Measurements from ENCODE around the gene SFTPB. TPM values are rescaled to one million over a fixed set of nuclear protein-coding genes. Genes with fewer than 3 reads are reported as not detected.

The SFTPB gene
- polyA plus RNA-seq, 2 donors: 0.77 to 1.9 TPM

GRCh38 chr2:85703329-85703728 lies 35.3 kb upstream of the SFTPB start:
- Histone ChIP-seq H3K4me1 (ENCODE audit: control insufficient read depth in 2 of 2, insufficient read depth in 2 of 2, low read length in 1 of 2) (peaks cover 3 to 7% of the 10 kb centered on the region in 2 donors), H3K27me3 (ENCODE audit: control insufficient read depth in 1 of 2, insufficient read depth in 2 of 2, low read length in 2 of 2) (no peaks in the 10 kb centered on the region), H3K36me3 (ENCODE audit: control insufficient read depth in 2 of 2, insufficient read depth in 2 of 2, low read length in 1 of 2) (no peaks in the 10 kb centered on the region), H3K4me3 (ENCODE audit: low read depth in 1 of 2, low read length in 2 of 2) (no peak overlapping the region), H3K9me3 (ENCODE audit: control insufficient read depth in 2 of 2, insufficient read depth in 1 of 2, low read depth in 1 of 2, low read length in 1 of 2) (no peaks in the 10 kb centered on the region), H3K27ac (ENCODE audit: low read depth in 2 of 2, low read length in 1 of 2) (no peak overlapping the region)

- Histone ChIP-seq H3K4me1 (ENCODE audit: control insufficient read depth in 2 of 2, insufficient read depth in 2 of 2, low read length in 1 of 2) (peaks cover 3 to 7% of the 10 kb centered on the region in 2 donors), H3K27me3 (ENCODE audit: control insufficient read depth in 1 of 2, insufficient read depth in 2 of 2, low read length in 2 of 2) (no peaks in the 10 kb centered on the region), H3K4me3 (ENCODE audit: low read depth in 1 of 2, low read length in 2 of 2) (no peak overlapping the region), H3K27ac (ENCODE audit: low read depth in 2 of 2, low read length in 1 of 2) (no peak overlapping the region), H3K9me3 (ENCODE audit: control insufficient read depth in 2 of 2, insufficient read depth in 1 of 2, low read depth in 1 of 2, low read length in 1 of 2) (no peaks in the 10 kb centered on the region), H3K36me3 (ENCODE audit: control insufficient read depth in 2 of 2, insufficient read depth in 2 of 2, low read length in 1 of 2) (no peaks in the 10 kb centered on the region)
- 65 to 73% methylated on average over 4 of the region's 4 CpGs for WGBS, 2 donors
Observed at GRCh38 chr2:85702800-85703199, 34.8 kb upstream of the SFTPB start.

- no peaks in the 10 kb centered on the region for H3K27me3 ChIP-seq (ENCODE audit: control insufficient read depth in 1 of 2, insufficient read depth in 2 of 2, low read length in 2 of 2)
- H3K4me1 ChIP-seq (ENCODE audit: control insufficient read depth in 2 of 2, insufficient read depth in 2 of 2, low read length in 1 of 2): peaks cover 3 to 7% of the 10 kb centered on the region in 2 donors
- H3K9me3 ChIP-seq (ENCODE audit: control insufficient read depth in 2 of 2, insufficient read depth in 1 of 2, low read depth in 1 of 2, low read length in 1 of 2): no peaks in the 10 kb centered on the region
- H3K4me3 ChIP-seq (ENCODE audit: low read depth in 1 of 2, low read length in 2 of 2): no peak overlapping the region
- no peak overlapping the region for H3K27ac ChIP-seq (ENCODE audit: low read depth in 2 of 2, low read length in 1 of 2)
- H3K36me3 ChIP-seq (ENCODE audit: control insufficient read depth in 2 of 2, insufficient read depth in 2 of 2, low read length in 1 of 2): no peaks in the 10 kb centered on the region
Observed at GRCh38 chr2:85702172-85702571, 34.2 kb upstream of the SFTPB start.

GRCh38 chr2:85699325-85699724 lies 31.3 kb upstream of the SFTPB start:
- Histone ChIP-seq H3K27me3 (ENCODE audit: control insufficient read depth in 1 of 2, insufficient read depth in 2 of 2, low read length in 2 of 2) (no peaks in the 10 kb centered on the region), H3K4me1 (ENCODE audit: control insufficient read depth in 2 of 2, insufficient read depth in 2 of 2, low read length in 1 of 2) (no peaks in the 10 kb centered on the region), H3K36me3 (ENCODE audit: control insufficient read depth in 2 of 2, insufficient read depth in 2 of 2, low read length in 1 of 2) (no peaks in the 10 kb centered on the region), H3K27ac (ENCODE audit: low read depth in 2 of 2, low read length in 1 of 2) (no peak overlapping the region), H3K4me3 (ENCODE audit: low read depth in 1 of 2, low read length in 2 of 2) (no peak overlapping the region), H3K9me3 (ENCODE audit: control insufficient read depth in 2 of 2, insufficient read depth in 1 of 2, low read depth in 1 of 2, low read length in 1 of 2) (no peaks in the 10 kb centered on the region)
- 95 to 100% methylated on average over 1 of the region's 1 CpG for WGBS, 2 donors

GRCh38 chr2:85698880-85699254 lies 30.9 kb upstream of the SFTPB start:
- 71 to 87% methylated on average over 8 of the region's 8 CpGs for WGBS, 2 donors
- no peak overlapping the region for H3K4me3 ChIP-seq (ENCODE audit: low read depth in 1 of 2, low read length in 2 of 2)

GRCh38 chr2:85698184-85698879 lies 30.3 kb upstream of the SFTPB start:
- no peak overlapping the region for H3K4me3 ChIP-seq (ENCODE audit: low read depth in 1 of 2, low read length in 2 of 2)
- no peak overlapping the region for H3K27ac ChIP-seq (ENCODE audit: low read depth in 2 of 2, low read length in 1 of 2)
- H3K4me1 ChIP-seq (ENCODE audit: control insufficient read depth in 2 of 2, insufficient read depth in 2 of 2, low read length in 1 of 2): no peaks in the 10 kb centered on the region
- no peaks in the 10 kb centered on the region for H3K36me3 ChIP-seq (ENCODE audit: control insufficient read depth in 2 of 2, insufficient read depth in 2 of 2, low read length in 1 of 2)
- WGBS, 2 donors: 76 to 79% methylated on average over 10 to 11 of the region's 11 CpGs
- no peaks in the 10 kb centered on the region for H3K9me3 ChIP-seq (ENCODE audit: control insufficient read depth in 2 of 2, insufficient read depth in 1 of 2, low read depth in 1 of 2, low read length in 1 of 2)
- no peaks in the 10 kb centered on the region for H3K27me3 ChIP-seq (ENCODE audit: control insufficient read depth in 1 of 2, insufficient read depth in 2 of 2, low read length in 2 of 2)

More at GRCh38 chr2:85698880-85699254, 30.9 kb upstream of the SFTPB start:
- H3K36me3 ChIP-seq (ENCODE audit: control insufficient read depth in 2 of 2, insufficient read depth in 2 of 2, low read length in 1 of 2): no peaks in the 10 kb centered on the region
- no peaks in the 10 kb centered on the region for H3K4me1 ChIP-seq (ENCODE audit: control insufficient read depth in 2 of 2, insufficient read depth in 2 of 2, low read length in 1 of 2)
- no peak overlapping the region for H3K27ac ChIP-seq (ENCODE audit: low read depth in 2 of 2, low read length in 1 of 2)
- no peaks in the 10 kb centered on the region for H3K27me3 ChIP-seq (ENCODE audit: control insufficient read depth in 1 of 2, insufficient read depth in 2 of 2, low read length in 2 of 2)
- H3K9me3 ChIP-seq (ENCODE audit: control insufficient read depth in 2 of 2, insufficient read depth in 1 of 2, low read depth in 1 of 2, low read length in 1 of 2): no peaks in the 10 kb centered on the region

- H3K36me3 ChIP-seq (ENCODE audit: control insufficient read depth in 2 of 2, insufficient read depth in 2 of 2, low read length in 1 of 2): no peaks in the 10 kb centered on the region
- no peaks in the 10 kb centered on the region for H3K27me3 ChIP-seq (ENCODE audit: control insufficient read depth in 1 of 2, insufficient read depth in 2 of 2, low read length in 2 of 2)
- H3K27ac ChIP-seq (ENCODE audit: low read depth in 2 of 2, low read length in 1 of 2): no peak overlapping the region
- no peaks in the 10 kb centered on the region for H3K4me1 ChIP-seq (ENCODE audit: control insufficient read depth in 2 of 2, insufficient read depth in 2 of 2, low read length in 1 of 2)
- no peaks in the 10 kb centered on the region for H3K9me3 ChIP-seq (ENCODE audit: control insufficient read depth in 2 of 2, insufficient read depth in 1 of 2, low read depth in 1 of 2, low read length in 1 of 2)
- no peak overlapping the region for H3K4me3 ChIP-seq (ENCODE audit: low read depth in 1 of 2, low read length in 2 of 2)
- 41 to 81% methylated on average over 2 of the region's 2 CpGs for WGBS, 2 donors
Observed at GRCh38 chr2:85697716-85698115, 29.7 kb upstream of the SFTPB start.

- H3K9me3 ChIP-seq (ENCODE audit: control insufficient read depth in 2 of 2, insufficient read depth in 1 of 2, low read depth in 1 of 2, low read length in 1 of 2): no peaks in the 10 kb centered on the region
- no peaks in the 10 kb centered on the region for H3K27me3 ChIP-seq (ENCODE audit: control insufficient read depth in 1 of 2, insufficient read depth in 2 of 2, low read length in 2 of 2)
Observed at GRCh38 chr2:85697096-85697495, 29.1 kb upstream of the SFTPB start.

GRCh38 chr2:85695691-85696668 lies 28.0 kb upstream of the SFTPB start:
- no peaks in the 10 kb centered on the region for H3K4me1 ChIP-seq (ENCODE audit: control insufficient read depth in 2 of 2, insufficient read depth in 2 of 2, low read length in 1 of 2)
- H3K27me3 ChIP-seq (ENCODE audit: control insufficient read depth in 1 of 2, insufficient read depth in 2 of 2, low read length in 2 of 2): no peaks in the 10 kb centered on the region
- H3K9me3 ChIP-seq (ENCODE audit: control insufficient read depth in 2 of 2, insufficient read depth in 1 of 2, low read depth in 1 of 2, low read length in 1 of 2): no peaks in the 10 kb centered on the region
- H3K36me3 ChIP-seq (ENCODE audit: control insufficient read depth in 2 of 2, insufficient read depth in 2 of 2, low read length in 1 of 2): no peaks in the 10 kb centered on the region
- H3K27ac ChIP-seq (ENCODE audit: low read depth in 2 of 2, low read length in 1 of 2): no peak overlapping the region
- 90% methylated on average over 12 of the region's 12 CpGs for WGBS, 2 donors
- no peak overlapping the region for H3K4me3 ChIP-seq (ENCODE audit: low read depth in 1 of 2, low read length in 2 of 2)

More at GRCh38 chr2:85697096-85697495, 29.1 kb upstream of the SFTPB start:
- no peak overlapping the region for H3K27ac ChIP-seq (ENCODE audit: low read depth in 2 of 2, low read length in 1 of 2)
- H3K4me3 ChIP-seq (ENCODE audit: low read depth in 1 of 2, low read length in 2 of 2): no peak overlapping the region
- H3K4me1 ChIP-seq (ENCODE audit: control insufficient read depth in 2 of 2, insufficient read depth in 2 of 2, low read length in 1 of 2): no peaks in the 10 kb centered on the region
- no peaks in the 10 kb centered on the region for H3K36me3 ChIP-seq (ENCODE audit: control insufficient read depth in 2 of 2, insufficient read depth in 2 of 2, low read length in 1 of 2)
- WGBS, 2 donors: 90 to 94% methylated on average over 2 to 3 of the region's 3 CpGs
